ENCODE measurements around the gene PLXNA4.

PLXNA4 gene

DNA sequence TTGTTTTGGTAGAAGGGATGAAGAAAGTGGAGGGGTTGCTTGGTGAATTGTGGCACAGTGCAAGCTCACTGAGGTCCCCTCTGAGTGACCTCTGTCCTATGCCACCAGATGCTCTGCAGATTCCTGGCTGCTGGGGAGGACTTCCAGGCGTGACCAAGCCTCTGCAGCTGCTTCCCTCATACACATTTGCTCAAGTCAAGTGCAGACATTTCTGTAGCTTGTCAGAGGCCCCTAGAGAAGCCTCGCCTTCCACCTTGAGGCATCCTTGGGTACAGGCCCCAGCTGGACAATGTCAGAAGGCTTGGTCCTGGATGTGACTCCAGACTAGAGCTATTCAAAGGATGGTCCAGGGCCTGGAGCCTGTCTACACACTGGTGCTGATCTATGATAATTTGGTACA is 464.2 kb downstream of the PLXNA4 start:
- DNase-seq (ENCODE audit: low read depth), result no peak

DNA sequence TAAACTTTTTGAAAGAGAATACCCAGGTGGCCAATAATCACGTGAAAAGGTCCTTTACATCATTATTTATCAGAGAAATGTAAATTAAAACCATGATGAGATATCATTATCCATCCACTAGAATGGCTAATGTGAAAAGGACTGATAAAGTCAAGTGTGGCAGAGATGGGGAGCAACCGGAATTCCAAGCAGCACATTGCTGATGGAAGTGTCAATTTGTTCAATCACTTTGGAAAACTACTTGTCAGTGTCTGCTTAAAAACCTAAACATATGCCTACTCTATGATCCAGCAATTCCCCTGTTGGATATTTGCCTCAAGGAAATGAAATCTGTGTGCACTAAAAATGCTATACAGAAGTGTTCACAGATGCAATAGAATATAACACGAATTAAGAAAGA is 465.6 kb downstream of the PLXNA4 start:
- no peak for DNase-seq (ENCODE audit: low read depth)

DNA sequence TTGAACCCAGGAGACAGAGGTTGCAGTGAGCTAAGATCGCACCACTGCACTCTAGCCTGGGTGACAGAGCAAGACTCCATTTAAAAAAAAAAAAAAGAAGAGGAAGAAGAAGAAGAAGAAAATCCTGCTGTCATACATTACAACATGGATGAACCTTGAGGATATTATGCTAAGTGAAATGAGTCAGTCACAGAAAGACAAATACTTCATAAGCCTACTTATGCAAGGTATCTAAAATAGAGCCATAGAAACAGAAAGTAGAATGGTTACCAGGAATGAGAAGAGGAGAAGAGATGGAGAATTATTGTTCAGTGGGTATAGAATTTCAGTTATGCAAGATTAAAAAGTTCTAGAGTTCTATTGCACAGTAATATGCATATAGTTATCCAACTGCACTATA is 466.5 kb downstream of the PLXNA4 start:
- DNase-seq (ENCODE audit: low read depth), result no peak

DNA sequence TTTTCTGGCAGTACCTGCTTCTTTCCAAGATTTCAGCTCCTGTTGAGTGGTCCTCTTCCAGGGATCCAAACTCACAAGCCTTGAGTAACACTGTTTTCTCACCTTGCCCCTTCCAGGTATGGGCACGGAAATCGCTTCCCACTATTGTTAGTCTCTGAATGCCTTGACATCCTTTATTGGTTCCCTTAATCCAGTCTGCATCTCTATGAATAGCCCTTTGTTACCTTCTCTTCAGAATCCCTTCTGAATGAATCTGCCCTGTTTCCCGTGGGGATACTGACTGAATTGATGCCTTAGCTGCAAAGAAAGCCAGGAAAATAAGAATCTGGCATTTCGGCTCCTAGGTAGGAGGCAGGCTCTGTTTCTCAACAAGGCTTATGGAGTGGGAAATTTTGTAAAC is 467.7 kb downstream of the PLXNA4 start:
- no peak for DNase-seq (ENCODE audit: low read depth)

DNA sequence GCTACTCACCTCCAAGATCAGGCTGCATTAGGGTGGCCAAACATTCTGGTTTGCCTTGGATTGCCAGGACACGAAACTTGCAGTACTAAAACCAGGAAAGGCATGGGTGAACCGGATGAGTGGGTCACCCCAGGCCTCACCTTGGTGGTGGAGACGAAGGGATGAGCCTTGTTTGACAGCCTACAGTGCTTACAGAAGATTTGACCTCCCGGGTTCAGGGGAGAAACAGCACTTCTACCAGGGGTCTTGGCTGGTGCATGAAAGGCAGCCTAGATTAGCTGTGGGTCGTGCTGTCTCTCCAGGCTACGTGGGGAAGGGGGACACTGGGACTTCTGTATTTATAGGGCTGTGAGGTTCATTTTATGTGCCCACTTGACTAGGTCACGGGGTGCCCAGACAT is 469.8 kb downstream of the PLXNA4 start:
- DNase-seq (ENCODE audit: low read depth), result no peak

DNA sequence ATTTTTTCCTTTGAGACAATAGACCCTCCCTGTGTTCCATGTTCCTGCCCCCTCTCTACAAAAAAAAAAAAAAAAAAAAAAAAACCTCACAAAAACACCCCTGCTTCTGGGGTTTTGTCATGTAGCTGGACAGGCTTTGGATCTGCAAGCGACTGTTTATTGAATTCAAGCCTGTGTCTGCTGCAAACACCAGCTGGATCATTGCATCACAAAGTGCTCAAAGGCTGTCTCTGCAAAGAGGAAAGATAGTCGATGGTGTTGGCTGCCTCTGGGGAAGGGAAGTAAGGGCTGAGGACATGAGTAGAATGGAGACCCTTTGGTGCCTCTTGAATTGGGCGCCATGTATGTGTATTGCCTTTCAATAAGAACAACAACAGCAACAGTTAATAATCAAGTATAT is 471.2 kb downstream of the PLXNA4 start:
- no peak for DNase-seq (ENCODE audit: low read depth)

DNA sequence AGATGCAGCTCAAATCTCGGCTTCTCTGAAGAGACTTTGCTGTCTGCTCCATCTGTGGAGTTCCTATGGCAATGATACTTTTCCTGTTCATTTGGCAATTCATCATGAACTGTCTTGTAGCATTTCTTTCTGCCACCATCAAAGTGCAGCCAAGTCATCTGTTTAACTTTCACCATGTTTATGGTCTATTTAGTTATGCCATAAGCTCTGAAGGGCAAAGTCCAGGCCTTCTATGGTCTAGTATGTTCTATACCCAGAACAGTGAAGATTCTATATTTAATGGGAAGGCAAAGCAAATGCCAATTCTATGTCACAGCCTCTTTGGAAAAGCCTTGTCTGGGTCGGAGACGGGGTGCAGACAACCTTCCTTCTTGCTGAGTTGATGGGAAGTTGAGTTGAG is 472.6 kb downstream of the PLXNA4 start:
- no peak for DNase-seq (ENCODE audit: low read depth)

DNA sequence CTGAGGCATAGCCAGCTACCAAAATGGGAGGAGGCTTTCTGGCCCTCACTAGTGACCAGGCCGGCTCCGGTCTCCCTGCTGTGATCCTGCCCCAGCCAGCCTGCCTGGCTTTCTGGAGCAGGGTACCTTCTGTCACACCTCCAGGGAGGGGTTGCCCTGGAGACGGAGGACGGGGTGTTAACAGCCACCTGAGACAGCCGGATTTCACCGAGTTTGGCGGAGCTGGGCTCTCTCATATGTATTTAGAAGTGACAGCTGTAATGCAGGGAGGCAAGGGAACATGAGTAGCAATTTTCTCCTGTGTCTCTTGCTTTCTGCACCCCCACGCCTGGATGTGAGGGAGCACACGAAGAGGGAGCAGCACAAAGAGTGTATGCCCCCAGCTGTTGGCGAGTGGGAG is 473.3 kb downstream of the PLXNA4 start:
- no peak for DNase-seq (ENCODE audit: low read depth)

DNA sequence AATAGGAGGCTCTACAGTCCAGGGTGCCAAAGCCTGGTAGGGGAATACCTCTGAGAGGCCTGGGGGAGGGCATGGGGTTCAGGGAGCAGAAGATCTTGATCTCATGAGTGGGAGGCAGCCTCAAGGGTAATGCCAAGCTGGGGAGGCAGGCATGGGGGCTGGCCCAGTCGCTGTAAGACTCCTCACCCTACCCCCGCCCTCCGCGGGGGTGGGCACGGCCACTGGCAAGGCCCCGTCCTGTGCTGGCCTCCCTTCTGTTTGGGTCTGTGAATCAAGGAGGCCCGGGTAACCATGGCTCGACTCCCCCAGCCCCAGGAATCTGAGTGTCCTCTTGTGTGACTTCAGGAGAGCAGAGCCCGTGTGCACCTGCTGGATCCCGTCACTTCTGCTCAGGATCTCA is 473.9 kb downstream of the PLXNA4 start:
- no peak for DNase-seq (ENCODE audit: low read depth)

DNA sequence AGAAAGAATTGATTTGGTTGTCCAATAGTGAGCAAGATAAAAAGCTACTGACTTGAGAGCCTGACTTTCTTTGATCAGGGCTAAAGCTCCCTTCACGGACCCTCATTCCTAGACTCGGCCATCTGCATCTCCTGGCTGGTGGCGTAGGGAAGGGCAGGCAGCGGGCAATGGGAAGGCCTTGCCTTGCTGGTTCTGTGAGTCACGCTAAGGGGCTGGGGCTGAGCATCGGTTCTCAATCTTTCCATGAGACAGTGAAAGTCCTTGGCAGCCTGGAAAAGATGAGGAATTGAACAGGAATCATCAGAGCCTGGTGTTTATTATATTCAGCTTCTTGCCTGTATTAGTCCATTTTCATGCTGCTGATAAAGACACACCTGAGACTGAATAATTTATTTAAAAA is 475.3 kb downstream of the PLXNA4 start:
- no peak for DNase-seq (ENCODE audit: low read depth)

DNA sequence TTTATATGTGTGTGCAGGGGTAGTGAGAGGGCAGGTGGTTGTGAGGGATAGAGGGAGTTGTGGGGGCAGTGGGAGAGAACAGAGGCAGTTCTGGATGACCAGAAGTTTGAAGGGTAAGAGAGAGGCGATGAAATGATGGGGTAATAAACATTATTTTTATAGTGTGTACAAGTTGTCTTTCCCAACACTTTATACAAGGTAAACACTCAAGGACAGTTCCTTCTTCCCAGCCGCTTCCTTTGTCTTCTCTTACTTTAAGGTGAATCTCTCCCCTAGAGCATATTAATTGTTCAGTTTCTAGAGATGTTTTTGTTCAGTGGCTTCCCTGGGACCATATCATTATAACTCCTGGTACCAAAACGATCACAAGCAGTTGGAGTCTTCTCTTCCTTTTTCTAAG is 475.8 kb downstream of the PLXNA4 start:
- DNase-seq (ENCODE audit: low read depth), result no peak

DNA sequence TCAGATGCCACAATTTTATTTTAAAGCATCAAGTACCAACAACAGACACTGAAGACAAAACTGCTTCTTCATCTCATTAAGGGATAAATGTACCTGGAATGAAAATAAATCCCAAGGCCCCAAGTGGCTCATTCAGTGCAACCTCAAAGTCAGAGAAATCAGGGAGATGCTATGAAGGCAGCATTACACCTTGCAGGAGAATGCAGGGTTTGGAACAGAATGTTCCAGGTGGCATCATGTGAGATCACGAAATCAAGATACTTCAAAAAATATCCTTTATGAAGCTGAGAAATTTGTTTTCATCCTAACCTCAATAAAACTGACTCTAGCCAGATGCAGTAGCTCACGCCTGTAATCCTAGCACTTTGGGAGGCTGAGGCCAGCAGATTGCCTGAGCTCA is 477.1 kb downstream of the PLXNA4 start:
- DNase-seq (ENCODE audit: low read depth), result no peak

DNA sequence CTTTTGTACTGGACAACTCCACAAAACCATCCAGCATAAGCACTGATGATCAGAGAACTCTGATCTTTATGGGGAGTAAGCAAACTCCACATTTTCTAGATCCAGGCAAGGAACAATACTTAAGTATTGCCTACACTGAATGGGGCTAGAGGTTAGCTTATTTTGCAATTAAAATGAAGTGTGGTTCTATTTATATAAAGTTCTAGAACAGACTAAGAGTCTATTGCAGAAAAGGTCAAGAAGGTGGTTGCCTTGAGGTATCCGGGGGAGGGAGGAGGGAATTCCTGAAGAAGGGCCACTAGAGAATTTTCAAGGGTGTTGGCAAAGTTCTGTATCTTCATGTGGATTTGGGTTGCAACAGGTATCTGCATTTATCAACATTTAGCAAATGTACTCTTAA is 477.9 kb downstream of the PLXNA4 start:
- DNase-seq (ENCODE audit: low read depth), result no peak

DNA sequence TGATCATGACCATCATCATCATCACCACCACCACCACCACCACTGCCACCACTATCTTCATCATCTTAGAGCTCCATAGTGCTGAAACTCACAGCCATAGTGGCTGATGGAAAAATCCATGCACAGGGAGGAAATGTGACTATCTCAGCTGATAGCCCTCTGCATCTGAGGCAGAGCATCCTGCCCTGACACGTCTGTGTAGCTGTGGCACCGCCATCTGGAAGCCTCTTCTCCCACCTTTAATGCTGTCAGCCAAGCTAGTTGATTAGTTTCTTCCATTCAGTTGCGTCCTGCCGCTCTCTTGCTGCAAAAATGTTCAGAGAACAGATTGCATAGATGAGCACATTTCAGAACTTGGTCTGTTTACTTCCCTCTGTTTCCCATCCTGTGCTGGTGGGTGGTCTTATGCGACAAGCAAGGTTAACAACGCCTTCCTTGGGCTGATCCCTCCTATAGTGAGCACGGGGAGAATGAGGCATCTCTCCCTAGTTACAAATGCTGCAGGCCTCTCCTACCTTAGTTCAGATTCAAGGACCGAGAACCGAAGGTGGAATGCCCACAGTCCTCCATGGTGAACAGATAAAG is 478.6 kb downstream of the PLXNA4 start:
- no peak for DNase-seq (ENCODE audit: low read depth)

DNA sequence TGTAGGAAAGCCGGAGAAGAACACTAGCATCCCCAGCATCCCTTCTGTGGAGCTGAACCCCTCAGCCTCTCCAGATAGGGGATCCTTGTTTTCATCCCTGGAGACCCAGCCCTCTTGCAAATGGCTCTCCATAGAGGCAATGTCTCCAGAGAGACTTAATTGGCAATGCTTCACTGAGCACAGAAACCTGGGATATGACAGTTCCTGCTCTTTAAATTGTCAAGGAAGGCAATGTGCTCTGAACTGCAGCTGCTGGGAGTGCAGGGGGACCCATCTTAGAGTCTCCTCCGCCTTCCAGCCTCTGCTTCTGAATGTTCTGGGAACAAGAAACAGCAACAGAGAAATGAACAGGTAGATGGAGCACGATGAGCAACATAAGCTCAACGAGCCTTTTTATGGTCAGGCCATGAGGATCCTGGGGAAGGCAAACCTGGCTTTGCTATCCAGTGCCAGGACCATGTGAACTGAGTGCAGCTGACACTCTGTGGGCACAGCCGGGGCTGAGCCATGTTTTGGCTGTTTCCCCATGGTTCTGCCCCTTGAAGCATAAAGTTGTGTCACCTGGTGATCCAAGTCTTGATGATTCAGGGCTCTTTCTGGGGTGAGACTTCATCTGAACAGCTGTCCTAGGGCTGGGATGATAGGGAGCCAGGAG is 481.0 kb downstream of the PLXNA4 start:
- DNase-seq (ENCODE audit: low read depth), result no peak

DNA sequence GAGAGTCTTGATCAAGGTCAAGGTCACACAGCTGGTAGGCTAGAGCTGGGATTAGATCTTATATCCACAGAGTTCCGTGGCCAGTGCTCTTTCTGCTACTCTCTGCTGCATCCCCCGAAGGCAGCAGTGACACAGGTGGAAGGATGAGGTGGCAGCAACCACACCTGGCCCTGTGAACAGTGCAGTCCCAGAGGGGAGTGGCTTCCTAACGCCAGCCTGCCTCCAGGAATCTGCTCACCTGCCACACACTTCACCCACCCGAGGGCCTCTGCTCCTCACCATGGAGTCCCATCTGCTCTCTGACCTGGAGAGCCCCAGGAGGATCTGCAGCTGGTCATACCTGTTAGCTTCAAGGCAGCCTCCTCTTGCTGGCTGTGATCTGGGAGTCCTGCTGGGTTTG is 484.2 kb downstream of the PLXNA4 start:
- no peak for DNase-seq (ENCODE audit: low read depth)

DNA sequence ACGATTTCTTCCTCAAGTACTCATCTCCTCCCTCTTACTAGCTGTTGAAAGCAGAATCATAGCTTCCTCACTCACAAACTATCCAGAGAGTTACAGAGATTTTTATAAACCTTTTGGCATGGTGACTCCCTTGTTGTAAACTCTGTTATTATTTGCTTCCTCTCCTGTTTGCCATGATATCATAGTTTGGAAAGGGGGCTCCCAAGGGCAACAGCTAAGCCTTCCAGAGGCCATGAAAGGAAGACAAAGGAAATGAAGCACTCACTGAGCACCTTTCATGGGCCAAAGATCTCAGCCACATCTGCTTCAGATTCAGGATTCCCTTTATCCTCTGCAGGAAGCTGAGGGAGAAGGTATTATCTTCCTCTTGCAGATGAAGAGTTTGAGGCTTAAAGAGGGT is 484.6 kb downstream of the PLXNA4 start:
- no peak for DNase-seq (ENCODE audit: low read depth)

DNA sequence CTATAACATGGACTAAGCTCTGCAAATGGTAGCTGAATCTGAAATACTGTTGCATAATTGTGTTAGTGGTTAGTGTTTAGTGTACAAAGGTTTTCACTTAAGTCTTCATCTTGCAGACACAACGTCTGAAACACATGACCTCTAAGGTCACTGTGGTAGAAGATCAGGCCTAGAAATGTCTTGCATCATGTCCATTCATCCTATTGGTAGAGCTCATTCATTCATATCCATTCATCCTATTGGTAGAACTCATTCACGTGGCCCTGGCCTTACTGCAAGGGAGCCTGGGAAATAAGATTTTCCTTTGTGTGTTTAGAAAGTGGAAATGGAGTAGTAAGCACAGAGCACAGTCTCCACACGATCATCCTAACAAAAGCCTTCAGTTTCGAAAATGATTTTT is 485.8 kb downstream of the PLXNA4 start:
- no peak for DNase-seq (ENCODE audit: low read depth)

DNA sequence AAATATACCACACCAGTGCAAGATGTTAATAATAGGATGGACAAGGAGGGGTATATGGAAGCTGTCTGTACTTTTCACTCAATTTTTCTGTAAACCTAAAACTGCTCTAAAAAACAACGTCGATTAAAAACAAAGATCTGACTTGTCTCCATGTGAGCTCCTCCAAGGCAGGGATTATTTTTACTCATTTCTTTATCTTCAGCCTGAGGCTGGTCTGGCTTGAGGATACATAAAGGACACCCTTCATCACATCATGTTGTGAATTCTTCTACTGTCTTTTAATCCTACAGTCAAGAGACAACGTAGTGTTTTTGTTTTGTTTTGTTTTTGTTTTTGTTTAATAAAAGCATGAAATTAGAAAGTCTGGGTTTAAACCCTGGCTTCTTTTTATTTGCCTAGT is 486.9 kb downstream of the PLXNA4 start:
- DNase-seq (ENCODE audit: low read depth), result no peak

DNA sequence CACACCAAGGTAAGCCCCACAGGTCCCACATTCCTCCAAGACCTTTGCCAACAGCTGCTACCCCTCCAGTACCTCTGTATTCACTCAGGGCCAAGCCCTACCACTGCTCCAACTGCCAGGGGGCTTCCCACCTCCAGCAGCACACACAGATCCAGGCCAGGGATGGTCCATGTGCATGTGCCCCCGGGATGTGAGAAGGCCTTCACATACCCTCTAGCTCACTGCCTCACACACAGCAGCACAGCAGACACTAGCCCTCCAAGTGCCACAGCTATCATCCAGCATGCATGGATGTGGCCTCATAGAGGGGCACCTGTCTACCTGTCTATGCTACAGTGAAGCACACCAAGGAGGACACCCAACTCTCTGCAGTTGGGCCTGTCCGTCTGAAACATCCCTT is 488.8 kb downstream of the PLXNA4 start:
- no peak for DNase-seq (ENCODE audit: low read depth)

DNA sequence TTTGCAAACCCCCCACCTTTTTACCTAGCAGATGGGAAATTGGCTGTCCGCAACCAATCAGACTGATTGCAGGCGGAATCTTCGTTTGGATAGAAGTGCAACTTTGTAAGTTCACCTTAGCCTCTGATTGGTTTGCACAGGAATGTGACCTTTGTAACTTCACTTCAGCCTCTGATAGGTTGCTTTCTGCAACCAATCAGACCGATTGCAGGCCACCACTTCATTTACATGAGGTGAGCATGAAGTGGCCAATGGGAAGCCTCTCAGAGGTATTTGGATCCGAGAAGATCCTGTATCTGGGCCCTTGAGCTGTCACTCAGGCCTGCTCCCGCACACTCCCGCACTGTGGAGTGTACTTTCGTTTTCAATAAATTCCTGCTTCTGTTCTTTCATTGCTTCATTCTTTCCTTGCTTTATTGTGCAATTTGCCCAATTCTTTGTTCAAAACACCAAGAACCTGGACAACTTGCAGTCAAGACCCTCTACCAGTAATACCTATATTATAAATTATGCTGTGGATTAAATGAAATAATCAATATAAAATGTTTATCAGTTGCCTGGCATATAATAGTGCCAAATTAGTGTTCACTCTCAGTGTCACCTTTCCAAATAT is 491.4 kb downstream of the PLXNA4 start:
- DNase-seq (ENCODE audit: low read depth), result no peak

DNA sequence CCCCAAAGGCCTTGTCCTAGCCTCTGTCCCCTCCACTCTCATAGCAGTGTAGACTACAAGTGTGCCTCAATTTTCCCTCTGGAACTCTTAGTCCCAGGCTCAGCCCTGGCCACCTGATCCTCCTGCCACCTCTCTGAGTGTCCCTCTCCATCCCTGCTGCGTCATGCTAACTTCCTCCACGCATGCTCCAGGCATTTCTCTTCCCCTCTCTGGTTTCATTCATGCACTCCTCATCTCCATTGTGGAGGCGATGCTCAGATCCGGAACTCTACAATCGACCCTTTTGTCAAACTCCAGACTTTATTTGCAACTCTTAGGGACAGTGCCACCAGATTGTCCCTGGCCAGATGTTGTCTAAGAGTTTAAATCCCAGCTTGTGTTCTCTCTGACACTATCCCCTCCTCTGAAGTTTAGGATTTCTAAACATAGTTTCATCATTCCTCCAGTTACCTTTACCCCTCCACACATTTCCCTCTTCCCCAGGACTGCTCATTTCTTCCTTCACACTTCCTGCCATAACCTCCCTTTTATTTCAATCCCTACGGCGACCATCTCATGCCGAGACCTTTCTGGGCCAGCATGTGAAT is 492.6 kb downstream of the PLXNA4 start:
- DNase-seq (ENCODE audit: low read depth), result no peak

DNA sequence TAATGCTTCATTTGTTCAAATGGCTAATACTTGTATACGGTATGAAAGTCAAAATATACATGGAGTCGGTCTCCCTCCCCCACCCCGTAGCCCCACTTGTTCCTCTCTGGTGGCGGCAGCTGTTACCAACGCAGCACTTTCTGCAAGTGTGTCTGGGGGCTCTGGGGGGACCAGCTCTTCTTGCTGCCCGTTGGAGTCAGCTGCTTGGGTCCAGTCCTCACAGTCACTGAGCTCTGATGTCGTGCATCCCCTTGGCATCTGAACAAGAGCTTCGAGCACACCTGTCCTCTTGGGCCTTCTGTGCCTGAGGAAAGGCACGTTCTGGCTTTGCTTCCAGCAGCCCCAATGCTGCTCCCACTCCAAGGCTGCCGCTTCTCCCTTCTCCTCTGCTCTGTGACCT is 493.1 kb downstream of the PLXNA4 start:
- no peak for DNase-seq (ENCODE audit: low read depth)

DNA sequence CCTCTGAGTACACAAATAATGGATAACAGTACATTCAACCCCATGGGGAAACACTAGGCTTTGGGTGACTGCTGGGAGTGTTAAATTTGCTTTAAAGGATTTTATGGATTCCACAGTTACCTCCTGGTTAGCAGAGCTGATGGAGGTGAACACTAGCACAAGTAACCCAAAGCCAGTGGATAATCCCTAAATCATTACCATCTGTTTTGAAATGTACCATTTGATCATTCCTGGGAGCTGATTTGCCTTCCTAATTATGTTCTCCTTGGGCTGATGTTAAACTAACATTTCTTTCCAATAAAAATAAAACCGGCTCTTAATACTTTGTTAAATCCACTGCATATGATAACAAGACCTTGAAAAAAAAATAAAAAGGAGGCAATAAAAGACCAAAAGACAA is 493.9 kb downstream of the PLXNA4 start:
- no peak for DNase-seq (ENCODE audit: low read depth)
